Anterior cingulate cortex (tissue), 58 donors: Measurements from ENCODE around the gene HMCN2.

Experiments used
- DNase-seq, 58 donors: peaks; one replicate each; lab custom pipeline; 2025; lab: John Stamatoyannopoulos, UW

Gene HMCN2, protein sequence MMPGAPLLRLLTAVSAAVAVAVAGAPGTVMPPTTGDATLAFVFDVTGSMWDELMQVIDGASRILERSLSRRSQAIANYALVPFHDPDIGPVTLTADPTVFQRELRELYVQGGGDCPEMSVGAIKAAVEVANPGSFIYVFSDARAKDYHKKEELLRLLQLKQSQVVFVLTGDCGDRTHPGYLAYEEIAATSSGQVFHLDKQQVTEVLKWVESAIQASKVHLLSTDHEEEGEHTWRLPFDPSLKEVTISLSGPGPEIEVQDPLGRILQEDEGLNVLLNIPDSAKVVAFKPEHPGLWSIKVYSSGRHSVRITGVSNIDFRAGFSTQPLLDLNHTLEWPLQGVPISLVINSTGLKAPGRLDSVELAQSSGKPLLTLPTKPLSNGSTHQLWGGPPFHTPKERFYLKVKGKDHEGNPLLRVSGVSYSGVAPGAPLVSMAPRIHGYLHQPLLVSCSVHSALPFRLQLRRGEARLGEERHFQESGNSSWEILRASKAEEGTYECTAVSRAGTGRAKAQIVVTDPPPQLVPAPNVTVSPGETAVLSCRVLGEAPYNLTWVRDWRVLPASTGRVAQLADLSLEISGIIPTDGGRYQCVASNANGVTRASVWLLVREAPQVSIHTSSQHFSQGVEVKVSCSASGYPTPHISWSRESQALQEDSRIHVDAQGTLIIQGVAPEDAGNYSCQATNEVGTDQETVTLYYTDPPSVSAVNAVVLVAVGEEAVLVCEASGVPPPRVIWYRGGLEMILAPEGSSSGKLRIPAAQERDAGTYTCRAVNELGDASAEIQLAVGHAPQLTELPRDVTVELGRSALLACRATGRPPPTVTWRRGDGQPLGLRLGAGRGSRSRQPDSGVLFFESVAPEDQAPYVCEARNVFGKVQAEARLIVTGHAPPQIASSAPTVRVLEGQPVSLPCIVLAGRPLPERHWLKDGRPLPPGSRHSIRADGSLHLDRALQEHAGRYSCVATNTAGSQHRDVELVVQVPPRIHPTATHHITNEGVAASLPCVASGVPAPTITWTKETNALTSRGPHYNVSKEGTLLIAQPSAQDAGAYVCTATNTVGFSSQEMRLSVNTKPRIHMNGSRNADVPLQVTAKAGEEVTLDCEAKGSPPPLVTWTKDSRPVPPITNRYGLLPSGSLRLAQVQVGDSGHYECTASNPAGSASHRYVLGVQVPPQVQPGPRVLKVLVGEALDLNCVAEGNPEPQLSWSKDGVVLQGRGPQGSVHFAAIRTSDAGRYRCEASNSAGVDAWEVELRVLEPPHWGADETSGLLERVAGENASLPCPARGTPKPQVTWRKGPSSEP (N-terminal part only)

DNA sequence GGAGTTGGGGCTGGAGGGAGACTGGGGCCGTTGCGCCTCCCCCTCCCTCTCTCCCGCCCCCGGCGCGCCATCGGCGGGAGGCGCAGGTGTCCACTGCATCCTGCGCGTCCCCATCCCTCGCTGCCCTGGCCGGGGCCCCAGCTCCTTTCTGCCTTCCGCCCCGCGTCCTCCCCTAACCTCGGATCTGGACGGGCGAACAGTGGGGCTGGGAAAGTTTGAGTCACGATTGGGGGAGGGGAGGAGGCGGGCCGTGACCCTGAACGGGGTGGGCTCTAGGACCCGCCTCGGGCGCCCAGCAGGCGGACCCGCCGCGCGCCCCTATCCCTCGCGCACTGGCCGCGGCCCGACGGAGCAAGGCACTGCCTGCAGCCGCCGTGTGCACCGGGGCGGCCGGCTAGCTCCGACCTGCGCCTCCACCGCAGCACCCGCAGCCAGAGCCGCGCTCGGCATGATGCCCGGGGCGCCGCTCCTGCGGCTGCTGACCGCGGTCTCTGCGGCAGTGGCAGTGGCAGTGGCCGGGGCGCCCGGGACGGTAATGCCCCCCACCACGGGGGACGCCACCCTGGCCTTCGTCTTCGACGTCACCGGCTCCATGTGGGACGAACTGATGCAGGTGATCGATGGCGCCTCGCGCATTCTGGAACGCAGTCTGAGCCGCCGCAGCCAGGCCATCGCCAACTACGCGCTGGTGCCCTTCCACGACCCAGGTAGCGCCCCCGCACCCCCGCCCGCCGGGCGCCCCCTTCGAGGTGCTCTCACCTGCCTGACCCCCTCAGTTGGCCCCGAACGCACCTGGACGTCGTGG is at the start of gene HMCN2:
HMCN2 (plus strand) TSS at position 330 of the 805 bp plus-strand sequence; CDS start at position 449, 119 bp downstream.
- no peak for DNase-seq

DNA sequence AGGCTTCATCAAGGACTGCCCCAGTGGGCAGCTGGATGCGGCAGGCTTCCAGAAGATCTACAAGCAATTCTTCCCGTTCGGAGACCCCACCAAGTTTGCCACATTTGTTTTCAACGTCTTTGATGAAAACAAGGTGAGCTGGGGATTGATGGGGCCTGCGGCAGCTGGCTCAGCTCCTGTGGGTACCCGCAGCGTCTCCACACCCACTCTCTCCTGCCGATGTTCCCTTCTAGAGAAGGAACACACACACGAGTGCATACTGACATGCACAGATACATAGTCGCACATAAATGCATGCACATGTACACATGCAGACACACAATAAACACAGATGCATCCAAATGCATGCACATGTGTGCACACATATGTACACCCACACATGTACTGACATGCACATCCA is 47.7 kb upstream of the HMCN2 start:
- no peak for DNase-seq

DNA sequence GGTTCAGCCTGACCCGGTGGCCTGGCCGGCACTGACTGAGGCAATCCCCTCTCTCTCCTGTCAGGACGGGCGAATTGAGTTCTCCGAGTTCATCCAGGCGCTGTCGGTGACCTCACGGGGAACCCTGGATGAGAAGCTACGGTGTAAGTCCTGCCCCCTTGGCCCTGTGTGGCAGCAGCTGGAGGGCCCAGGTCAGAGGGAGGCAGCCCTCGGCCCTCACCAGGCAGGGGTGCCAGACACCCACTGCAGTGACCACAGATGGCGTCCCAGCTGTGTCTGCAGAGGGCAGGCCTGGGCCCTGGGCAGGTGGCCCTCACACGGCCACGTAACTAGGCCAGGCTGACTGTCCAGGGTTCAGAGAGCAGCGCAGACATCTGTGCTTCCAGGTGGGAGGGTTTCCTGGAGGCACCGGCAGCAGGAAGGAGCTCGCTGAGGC is 45.9 kb upstream of the HMCN2 start:
- no peak for DNase-seq

DNA sequence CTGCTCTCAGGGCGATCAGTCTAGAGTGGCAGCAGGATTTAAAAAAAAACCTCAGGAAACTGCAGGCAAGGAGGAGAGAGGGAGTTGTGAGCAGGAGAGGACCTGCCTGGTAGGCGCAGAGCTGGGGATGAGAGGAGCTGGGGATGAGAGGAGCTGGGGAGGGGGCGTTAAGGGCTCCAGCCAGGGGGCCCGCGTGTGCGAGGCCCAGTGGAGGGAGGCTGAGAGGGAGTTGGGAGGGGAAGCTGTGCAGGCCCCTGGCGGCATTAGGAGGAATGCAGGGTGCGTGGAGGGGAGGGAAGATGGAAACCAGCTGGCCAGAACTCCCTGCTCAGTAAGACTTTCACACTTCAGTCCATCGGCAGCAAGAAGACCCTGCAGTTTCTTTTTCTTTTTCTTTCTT is 45.2 kb upstream of the HMCN2 start:
- peak in 1 of 58 donors; percentile 33 for DNase-seq

DNA sequence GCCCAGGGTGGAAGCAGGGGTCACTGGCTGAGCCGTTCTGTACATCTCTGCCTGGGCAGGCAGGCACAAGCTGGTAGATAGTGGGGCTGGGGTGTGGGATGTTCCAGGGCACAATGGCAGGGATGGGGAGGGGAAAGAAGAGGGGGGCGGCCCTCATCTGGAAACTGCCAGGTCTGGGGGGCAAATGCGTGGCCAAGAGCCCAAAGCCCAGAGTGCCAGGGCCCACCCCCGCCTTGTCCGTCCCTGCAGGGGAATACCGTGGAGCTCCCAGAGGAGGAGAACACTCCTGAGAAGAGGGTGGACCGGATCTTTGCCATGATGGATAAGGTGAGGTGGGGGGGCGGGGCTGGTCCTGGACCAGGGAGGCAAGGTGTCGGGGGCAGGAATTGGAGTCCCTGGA is 42.7 kb upstream of the HMCN2 start:
- DNase-seq = no peak

DNA sequence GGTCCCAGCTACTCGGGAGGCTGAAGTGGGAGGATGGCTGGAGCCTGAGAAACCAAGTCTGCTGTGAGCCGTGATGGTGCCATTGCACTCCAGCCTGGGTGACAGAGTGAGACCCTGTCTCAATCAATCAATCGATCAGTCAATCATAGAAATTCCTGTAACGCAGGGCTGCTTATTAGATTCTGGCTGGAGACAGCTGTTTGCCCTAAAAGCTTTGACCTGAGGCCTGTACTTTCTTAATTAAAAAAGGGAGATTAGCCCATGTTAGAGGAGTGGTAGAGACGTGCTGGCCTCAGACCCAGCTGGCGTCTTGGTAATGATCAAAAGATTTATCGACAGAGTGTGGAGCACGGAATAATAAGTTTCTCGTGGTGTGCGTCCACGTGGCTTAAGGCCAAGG is 40.5 kb upstream of the HMCN2 start:
- no peak for DNase-seq

DNA sequence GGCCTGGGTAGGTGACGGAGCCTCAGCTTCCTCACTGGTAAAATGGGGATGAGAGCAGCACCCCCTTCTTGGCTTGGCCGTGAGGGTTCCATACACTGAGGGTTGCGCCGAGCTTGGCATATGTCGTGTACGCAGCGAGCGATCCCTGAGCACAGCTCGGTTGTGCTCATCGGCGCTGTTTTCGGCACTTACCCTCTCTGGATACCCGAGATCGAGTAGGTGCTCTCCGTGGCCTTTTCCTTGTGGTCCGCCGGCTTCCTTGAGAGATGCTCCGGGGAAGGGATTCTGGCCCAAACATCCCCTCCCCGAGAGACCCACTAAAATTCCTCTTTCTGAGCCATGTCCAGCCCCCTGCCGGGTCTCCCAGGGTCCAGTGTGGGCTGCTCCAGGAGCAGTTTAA is 40.0 kb upstream of the HMCN2 start:
- no peak for DNase-seq

DNA sequence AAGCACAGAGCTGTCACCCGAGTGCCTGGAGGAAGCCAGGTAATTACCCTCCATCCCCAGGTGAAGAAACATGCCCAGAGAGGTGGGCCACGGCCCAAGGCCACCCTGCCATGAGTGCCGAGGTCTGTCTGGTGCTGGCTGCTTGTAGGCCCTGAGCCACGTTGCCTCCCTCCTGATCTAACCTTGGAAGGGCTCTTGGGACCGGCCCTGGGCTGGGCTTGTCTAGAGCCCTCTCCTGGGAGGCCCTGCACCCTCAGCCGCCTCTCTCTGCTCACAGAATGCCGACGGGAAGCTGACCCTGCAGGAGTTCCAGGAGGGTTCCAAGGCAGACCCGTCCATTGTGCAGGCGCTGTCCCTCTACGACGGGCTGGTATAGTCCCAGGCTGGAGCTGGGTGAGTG is 39.4 kb upstream of the HMCN2 start:
- no peak for DNase-seq

DNA sequence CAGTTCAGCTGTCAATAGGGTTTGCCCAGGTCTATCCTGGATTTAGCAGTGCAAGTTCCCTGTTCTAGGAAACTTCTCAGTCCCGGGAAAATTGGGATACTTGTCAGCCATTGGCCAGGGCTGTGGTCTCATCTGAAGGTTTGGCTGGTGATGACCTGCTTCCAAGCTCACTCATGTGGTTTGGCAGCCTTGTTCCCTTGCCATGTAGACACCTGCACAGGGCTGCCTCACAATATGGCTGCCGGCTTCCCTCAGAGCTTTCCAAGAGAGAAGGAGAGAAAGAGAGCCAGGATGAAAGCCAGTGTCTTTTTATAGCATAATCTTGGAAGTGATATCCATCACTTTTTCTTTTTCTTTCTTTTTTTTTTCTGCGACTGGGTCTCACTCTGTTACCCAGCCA is 37.7 kb upstream of the HMCN2 start:
- DNase-seq = no peak

DNA sequence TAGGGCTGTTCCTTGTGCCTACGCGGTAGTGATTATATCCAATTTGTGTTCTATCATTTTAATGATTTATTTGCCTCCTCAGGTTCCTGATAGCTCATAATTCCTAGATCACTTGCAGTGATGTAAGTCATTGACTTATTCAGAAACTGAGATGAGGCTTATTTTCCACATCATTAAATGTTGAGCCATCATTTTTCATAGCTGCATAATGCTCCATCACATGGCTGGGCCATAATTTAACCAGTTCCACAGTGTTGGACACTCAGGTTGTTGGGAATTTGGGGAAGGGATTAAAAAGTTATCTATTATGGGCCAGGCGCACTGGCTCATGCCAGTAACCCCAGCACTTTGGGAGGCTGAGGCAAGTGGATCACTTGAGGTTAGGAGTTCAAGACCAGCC is 35.8 kb upstream of the HMCN2 start:
- DNase-seq = no peak

DNA sequence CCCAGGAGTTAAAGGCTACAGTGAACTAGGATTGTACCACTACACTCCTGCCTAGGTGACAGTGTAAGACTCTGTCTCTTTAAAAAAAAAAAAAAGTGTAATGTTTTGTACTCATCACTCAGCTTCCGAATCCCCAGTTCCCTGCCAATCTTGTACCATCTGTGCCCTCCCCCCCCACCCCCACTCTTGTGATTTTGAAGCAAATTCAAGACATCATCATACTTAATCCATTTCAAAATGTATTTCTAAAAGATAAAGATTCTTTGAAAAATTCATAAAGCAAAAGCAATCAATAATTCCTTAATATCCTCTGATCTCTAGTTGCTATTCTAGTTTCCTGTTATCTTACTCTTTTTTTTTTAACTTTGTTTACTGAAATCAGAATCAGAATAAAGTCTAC is 34.9 kb upstream of the HMCN2 start:
- no peak for DNase-seq

DNA sequence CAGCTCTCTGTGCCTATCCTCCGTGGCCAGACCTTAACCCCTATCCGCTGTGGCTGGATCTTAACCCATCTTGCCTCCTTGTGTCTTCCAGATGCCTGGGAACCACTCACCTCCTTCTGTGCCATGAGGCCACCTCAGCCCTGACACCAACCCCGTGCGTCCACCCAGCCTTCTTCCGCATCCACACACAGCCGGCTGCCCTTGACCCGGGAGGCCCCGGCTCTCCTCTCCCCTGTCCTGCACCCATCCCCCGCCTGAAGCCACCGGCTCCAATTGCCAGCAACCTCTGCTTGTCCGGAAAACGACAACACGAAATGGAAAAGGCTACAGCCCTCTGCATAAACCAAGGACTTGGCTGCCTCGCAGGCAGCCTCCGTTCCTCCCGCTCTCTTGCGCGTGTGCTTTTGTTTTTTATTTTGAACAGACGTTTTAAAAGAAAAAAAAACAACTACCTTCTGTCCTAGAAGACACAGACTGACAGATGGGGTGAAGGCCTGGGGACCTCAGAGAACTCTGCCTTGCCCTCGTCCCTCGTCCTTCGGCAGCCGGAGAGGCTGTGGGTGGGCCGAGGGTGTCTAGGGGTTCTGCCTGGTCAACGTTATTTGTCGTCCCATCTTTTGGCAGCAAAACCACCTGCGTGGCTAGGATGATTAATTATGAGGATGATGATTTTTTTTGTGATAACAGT is 32.5 kb upstream of the HMCN2 start:
- DNase-seq = no peak

DNA sequence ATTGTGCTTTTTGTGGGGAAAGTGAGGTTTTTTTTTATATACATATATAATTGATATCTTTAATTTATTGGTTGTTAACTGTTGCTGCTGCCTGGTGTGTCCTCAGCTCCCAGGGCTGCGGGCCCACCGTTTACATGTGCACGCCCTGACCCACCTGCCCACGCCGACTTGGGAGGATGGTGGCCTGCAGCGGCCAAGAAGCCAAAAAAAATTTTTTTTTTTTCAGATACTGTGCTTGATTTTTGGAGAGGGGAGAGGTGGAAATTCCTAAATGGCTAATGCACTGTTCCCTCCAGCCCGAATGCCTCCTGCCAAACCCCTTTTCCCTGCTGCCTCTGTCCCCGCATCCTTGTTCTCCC is 32.0 kb upstream of the HMCN2 start:
- DNase-seq = no peak

DNA sequence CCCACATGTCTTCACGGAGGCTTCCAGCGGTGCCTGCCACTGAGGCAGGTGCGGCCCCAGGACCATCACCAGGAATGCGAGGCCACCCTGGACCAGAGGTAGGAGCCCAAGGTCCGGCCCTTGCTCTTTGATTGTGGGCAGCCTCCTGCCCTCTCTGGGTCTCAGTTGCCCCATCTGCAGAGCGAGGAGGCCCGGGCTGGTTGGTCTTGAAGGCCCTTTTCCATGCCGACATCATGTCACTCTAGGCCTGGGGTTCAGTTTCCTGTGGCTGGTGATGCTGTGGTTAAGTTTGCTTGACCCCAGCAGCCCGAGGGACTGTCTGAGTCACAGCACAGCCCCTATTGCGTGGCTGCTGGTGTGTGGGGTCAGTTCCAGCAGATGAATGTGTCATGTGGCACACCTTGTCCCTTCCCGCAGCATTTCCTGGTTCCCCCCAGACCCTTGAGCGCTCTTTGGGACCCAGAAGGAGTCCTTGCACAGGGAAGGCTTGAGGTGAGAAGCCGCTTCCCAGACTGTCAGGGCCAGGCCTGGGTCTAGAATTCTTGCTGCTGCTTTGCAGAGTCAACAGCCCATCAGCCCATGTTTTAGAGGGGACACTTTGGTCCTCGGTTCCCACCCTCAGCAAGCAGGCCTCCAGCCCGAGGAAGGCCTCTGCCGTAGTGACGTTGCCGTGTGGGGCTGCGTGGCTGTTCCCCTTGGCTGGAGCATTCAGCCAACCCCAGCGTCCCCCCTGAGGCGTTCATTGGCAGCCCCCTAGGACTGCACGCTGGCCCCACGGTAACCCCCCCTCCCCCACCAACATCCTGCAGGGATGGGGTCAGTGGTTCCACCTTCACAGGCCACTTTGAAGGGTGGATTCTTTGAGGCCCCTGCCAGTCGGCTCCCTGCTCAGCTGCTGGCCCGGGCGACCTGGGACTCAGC is 31.0 kb upstream of the HMCN2 start:
- DNase-seq = no peak

DNA sequence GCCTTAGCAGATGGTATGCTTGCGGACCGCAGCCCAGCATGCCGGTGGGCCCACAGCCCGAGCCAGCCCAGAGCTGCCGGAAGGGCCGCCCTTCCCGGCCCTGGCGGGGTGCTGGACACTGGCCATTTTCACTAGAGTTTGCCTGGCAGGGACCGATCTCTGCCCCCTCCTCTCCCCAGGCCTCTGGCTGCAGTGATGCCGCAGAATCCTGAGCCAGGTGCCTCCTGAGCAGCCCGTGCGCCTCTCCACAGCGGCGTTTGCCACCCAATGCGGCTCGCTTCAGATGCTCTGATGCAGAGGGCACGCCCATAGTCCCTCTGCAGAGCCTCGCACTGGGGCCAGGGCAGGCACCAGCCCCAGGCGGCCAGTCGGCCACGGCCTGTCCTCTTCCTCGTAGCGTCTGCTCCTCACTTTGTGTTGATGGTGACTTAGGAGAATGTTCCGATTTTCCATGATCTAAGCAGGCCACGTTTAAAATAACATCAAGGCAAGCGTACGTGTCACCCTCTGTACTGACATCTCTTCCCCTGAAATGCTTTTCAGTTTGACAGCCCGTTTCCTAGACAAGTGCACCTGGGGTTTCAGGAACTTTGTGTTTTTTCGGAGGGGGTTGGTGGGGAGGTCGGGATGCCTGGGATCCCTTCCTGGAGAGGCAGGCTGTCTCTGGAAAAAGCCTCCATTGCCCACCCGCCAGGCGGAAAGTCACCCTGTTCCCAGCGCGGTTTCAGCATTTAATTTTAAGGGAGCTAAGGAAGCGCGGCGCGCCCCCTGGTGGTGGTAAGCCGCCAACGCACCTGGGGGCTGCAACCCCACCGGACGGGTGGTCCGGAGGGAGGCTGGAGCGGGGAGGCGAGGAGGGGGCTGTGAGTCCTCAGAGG is 29.8 kb upstream of the HMCN2 start:
- peak in 49 of 58 donors; percentile 20 to 77 (median 48) for DNase-seq

DNA sequence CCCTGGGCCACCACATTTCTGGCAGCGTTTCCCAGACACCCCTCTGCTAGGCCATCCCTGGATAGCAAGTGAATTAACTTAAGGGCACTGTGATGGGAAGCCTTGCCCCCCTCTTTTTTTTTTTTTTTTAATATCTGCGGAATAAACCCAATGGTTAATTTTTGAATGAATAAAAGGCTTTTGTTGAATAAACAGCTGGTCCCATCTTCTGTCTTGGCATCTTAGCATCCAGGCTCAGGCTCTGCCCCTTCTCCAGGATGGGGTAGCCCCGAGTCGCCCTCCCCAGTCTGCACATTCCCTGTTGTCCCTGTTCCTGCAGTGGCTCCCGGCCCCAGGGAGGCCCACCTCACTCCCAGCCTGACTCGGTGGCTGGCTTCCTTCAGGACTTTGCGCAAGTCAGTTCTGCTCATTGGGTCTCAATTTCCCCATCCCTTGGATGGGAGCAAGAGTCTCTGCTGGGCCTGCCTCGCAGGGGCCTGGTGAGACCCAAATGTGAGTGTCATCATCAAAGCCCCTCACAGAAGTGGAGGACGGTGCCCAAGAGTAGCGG is 29.0 kb upstream of the HMCN2 start:
- no peak for DNase-seq

DNA sequence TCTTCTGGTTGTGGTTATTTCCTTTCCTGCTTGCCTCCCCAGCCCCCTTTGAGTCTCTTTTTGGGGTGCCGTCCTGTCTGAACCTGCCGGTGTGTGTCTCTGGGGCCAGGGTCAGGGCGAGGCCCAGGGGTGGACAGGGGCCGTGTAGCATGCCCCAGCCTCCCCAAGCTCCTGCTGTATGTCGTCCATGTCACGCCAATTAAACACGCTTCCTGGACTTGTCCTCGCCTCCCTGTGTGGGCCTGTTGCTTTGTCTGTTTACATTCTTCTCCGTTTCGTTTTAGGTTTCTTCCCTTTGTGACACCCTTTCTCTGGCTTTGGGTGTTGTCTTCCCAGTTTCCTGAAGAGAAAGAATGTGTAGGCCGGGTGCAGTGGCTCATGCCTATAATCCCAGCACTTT is 28.5 kb upstream of the HMCN2 start:
- no peak for DNase-seq
